DND-41 (cell line): ENCODE data around the gene IRF1.

Experiments used
- CTCF ChIP-seq: IDR thresholded peaks from 2 replicates; pipeline ENCODE4 v1.5.1; 2012; ENCODE audit warnings: borderline replicate concordance, low read length, moderate library complexity, mild to moderate bottlenecking; ENCODE audit not compliant: poor library complexity, severe bottlenecking; ENCODE audit errors: extremely low read depth
- EZH2 ChIP-seq: IDR thresholded peaks from 3 replicates; pipeline ENCODE4 v1.6.1; 2012; ENCODE audit warnings: borderline replicate concordance, low read depth, mild to moderate bottlenecking, moderate library complexity, low read length, inconsistent platforms; ENCODE audit not compliant: severe bottlenecking

GRCh38 chr5:132475987-132476875 is 14.3 kb downstream of the IRF1 start:
- no peak for TF ChIP-seq CTCF
- TF ChIP-seq EZH2: no peak
